ENCODE data around the gene KANSL1L. TPM values are rescaled to one million over a fixed set of nuclear protein-coding genes. Genes with fewer than 3 reads are reported as not detected.

KANSL1L gene
- total RNA-seq, 1 donor from 2014 or later: 14.2 TPM

GRCh38 chr2:209974576-209974975 lies 196.6 kb downstream of the KANSL1L start:
- H3K4me1 Mint-ChIP-seq: no peaks in the 10 kb centered on the region
- DNase-seq (no peak), ATAC-seq (ENCODE audit: low read depth) (no peak)
- no peak for TF ChIP-seq CTCF (IDR thresholded peaks at IDR 0.05)
- intact Hi-C loops (cut with micrococcal nuclease): no loop called here
- ChIA-PET CTCF (interaction anchor here (2.1 kb wide), 1 partner anchor 224 kb away, joined by 6 read pairs; no protein-coding TSS in a partner anchor), POLR2A (no interaction called here)
- H3K9me3 Mint-ChIP-seq: no peaks in the 10 kb centered on the region
- H3K27ac Mint-ChIP-seq: no peak overlapping the region
- H3K4me3 Mint-ChIP-seq: no peak overlapping the region
- no peaks in the 10 kb centered on the region for H3K36me3 Mint-ChIP-seq (ENCODE audit: low read depth)
- peaks cover 10% of the 10 kb centered on the region for H3K27me3 Mint-ChIP-seq

GRCh38 chr2:209973328-209973727 lies 197.9 kb downstream of the KANSL1L start:
- intact Hi-C loops (cut with micrococcal nuclease): no loop called here
- ChIA-PET POLR2A (no interaction called here), CTCF (no interaction called here)
- no peaks in the 10 kb centered on the region for H3K9me3 Mint-ChIP-seq
- no peaks in the 10 kb centered on the region for H3K4me1 Mint-ChIP-seq
- ATAC-seq (ENCODE audit: low read depth): no peak
- no peaks in the 10 kb centered on the region for H3K36me3 Mint-ChIP-seq (ENCODE audit: low read depth)
- peaks cover 15% of the 10 kb centered on the region for H3K27me3 Mint-ChIP-seq
- no peak overlapping the region for H3K27ac Mint-ChIP-seq
- DNase-seq: no peak
- no peak overlapping the region for H3K4me3 Mint-ChIP-seq
- no peak for TF ChIP-seq CTCF (IDR thresholded peaks at IDR 0.05)

Other genes with a start within 250 kb of the KANSL1L start
- 43.3 and 54.7 TPM in 2 replicates for gene RPE, start 168.8 kb downstream of the KANSL1L start, total RNA-seq
- gene ACADL, start 54.0 kb upstream of the KANSL1L start, total RNA-seq: not detected in 2 replicates
- not detected in 2 replicates for gene MYL1, start 143.8 kb upstream of the KANSL1L start, total RNA-seq

All from activated B cell treated with CpG ODN at 0.5 μM for 24 hours (primary cell).